ENCODE measurements around the gene DACT2. TPM values are rescaled to one million over a fixed set of nuclear protein-coding genes. Genes with fewer than 3 reads are reported as not detected.

Gene DACT2
- total RNA-seq, 2 donors from 2014 or later = 16.6 to 39.9 TPM

DNA sequence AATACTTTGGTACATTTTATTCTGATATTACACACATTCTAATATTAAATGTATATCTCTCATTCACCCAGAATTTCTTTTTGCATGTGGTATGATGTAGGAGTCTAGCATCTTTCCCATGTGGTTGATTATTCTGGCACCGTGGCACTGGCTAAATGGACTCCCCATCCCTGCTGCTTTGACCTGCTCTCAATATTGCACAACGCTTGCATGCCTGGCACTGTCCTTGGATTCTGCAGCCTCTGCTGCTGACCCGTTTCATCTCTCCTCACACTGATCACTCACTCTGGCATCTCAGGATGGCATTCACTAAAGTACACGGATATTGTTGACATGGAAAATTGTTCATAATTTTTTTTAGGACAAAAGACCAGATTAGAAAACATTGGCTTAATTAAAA is 11.5 kb upstream of the DACT2 start:
- H3K9ac ChIP-seq (ENCODE audit: extremely low read depth, low read length, poor library complexity, severe bottlenecking) = no peak overlapping the region
- DNase-seq = peak; percentile 39
- no peaks in the 10 kb centered on the region for H3K9me3 Mint-ChIP-seq
- H3K27me3 Mint-ChIP-seq (ENCODE audit: insufficient read depth) = peaks cover 61% of the 10 kb centered on the region
- peaks cover 10% of the 10 kb centered on the region for H3K4me1 ChIP-seq (ENCODE audit: control insufficient read depth, insufficient read depth, low read length)
- no peaks in the 10 kb centered on the region for H3K36me3 Mint-ChIP-seq (ENCODE audit: low read depth)
- TF ChIP-seq, protein P1, sequence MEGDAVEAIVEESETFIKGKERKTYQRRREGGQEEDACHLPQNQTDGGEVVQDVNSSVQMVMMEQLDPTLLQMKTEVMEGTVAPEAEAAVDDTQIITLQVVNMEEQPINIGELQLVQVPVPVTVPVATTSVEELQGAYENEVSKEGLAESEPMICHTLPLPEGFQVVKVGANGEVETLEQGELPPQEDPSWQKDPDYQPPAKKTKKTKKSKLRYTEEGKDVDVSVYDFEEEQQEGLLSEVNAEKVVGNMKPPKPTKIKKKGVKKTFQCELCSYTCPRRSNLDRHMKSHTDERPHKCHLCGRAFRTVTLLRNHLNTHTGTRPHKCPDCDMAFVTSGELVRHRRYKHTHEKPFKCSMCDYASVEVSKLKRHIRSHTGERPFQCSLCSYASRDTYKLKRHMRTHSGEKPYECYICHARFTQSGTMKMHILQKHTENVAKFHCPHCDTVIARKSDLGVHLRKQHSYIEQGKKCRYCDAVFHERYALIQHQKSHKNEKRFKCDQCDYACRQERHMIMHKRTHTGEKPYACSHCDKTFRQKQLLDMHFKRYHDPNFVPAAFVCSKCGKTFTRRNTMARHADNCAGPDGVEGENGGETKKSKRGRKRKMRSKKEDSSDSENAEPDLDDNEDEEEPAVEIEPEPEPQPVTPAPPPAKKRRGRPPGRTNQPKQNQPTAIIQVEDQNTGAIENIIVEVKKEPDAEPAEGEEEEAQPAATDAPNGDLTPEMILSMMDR (conservative IDR thresholded peaks at IDR 0.05) = no peak
- 93% methylated on average over 3 to 4 of the region's 4 CpGs for WGBS, 2 experiments (ENCODE audit: insufficient coverage in 1 of 2, insufficient read length in 1 of 2)
- H3K36me3 ChIP-seq (ENCODE audit: control insufficient read depth, insufficient read depth, low read length) = no peaks in the 10 kb centered on the region
- H3K9me3 ChIP-seq (ENCODE audit: control insufficient read depth, low read length) = no peaks in the 10 kb centered on the region
- no peak overlapping the region for H3K27ac Mint-ChIP-seq
- H3K4me3 ChIP-seq (ENCODE audit: low read length) = no peak overlapping the region
- H3K27me3 ChIP-seq (ENCODE audit: control insufficient read depth, insufficient read depth, low read length, poor library complexity, severe bottlenecking) = no peaks in the 10 kb centered on the region
- peaks cover 55% of the 10 kb centered on the region for H3K4me1 Mint-ChIP-seq
- H3K4me3 Mint-ChIP-seq = no peak overlapping the region
- H3K27ac ChIP-seq (ENCODE audit: low read depth, low read length) = no peak overlapping the region

DNA sequence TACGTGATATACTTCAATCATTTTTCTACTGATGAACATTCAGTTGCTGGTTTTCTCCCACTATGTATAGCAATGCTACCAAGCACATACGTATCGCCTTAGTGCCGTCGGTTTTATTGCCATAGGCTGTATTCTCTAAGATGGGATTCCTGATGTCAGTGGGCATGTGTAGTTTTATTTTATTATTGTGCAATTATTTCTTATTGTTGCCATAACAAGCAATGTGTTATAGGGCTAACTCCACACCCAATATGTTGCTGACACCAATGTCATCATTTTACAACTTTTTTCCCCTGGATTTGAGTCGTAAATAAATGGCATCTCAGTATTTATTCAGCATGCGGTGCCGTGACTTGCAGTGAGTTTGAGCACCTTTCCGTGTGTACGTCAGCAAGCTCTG is 10.8 kb upstream of the DACT2 start:
- H3K4me3 ChIP-seq (ENCODE audit: low read length) = no peak overlapping the region
- H3K9me3 ChIP-seq (ENCODE audit: control insufficient read depth, low read length) = no peaks in the 10 kb centered on the region
- 97% methylated on average over 5 to 10 of the region's 10 CpGs for WGBS, 2 experiments (ENCODE audit: insufficient coverage in 1 of 2, insufficient read length in 1 of 2)
- peak; percentile 9 for DNase-seq
- H3K36me3 ChIP-seq (ENCODE audit: control insufficient read depth, insufficient read depth, low read length) = no peaks in the 10 kb centered on the region
- H3K27me3 ChIP-seq (ENCODE audit: control insufficient read depth, insufficient read depth, low read length, poor library complexity, severe bottlenecking) = no peaks in the 10 kb centered on the region
- H3K36me3 Mint-ChIP-seq (ENCODE audit: low read depth) = no peaks in the 10 kb centered on the region
- peaks cover 12% of the 10 kb centered on the region for H3K4me1 ChIP-seq (ENCODE audit: control insufficient read depth, insufficient read depth, low read length)
- no peak overlapping the region for H3K9ac ChIP-seq (ENCODE audit: extremely low read depth, low read length, poor library complexity, severe bottlenecking)
- H3K4me1 Mint-ChIP-seq = peaks cover 61% of the 10 kb centered on the region
- H3K9me3 Mint-ChIP-seq = no peaks in the 10 kb centered on the region
- H3K4me3 Mint-ChIP-seq = no peak overlapping the region
- H3K27ac ChIP-seq (ENCODE audit: low read depth, low read length) = no peak overlapping the region
- peaks cover 58% of the 10 kb centered on the region for H3K27me3 Mint-ChIP-seq (ENCODE audit: insufficient read depth)
- no peak overlapping the region for H3K27ac Mint-ChIP-seq
- TF ChIP-seq, protein P1 (conservative IDR thresholded peaks at IDR 0.05) = no peak

DNA sequence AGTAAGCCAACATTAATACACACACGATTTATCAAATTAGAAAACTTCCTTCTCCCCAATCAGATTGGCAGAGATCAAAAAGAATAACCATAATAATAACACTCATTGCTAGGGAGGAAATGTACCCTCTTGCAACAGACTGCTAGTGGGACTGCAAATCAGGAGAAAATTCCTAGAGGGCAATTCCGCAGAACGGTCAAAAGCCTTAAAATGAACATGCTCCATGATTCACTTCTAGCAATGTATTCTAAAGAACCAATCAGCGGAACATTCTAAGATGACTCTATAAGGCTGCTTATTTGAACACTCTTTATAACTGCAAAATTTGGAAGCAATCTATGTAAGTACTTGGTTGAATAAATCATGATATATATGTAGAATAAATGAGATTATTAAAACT is 8.5 kb upstream of the DACT2 start:
- H3K27ac ChIP-seq (ENCODE audit: low read depth, low read length) = no peak overlapping the region
- peaks cover 12% of the 10 kb centered on the region for H3K4me1 ChIP-seq (ENCODE audit: control insufficient read depth, insufficient read depth, low read length)
- H3K27ac Mint-ChIP-seq = no peak overlapping the region
- H3K4me1 Mint-ChIP-seq = peaks cover 60% of the 10 kb centered on the region
- H3K36me3 Mint-ChIP-seq (ENCODE audit: low read depth) = no peaks in the 10 kb centered on the region
- no peaks in the 10 kb centered on the region for H3K36me3 ChIP-seq (ENCODE audit: control insufficient read depth, insufficient read depth, low read length)
- H3K4me3 Mint-ChIP-seq = no peak overlapping the region
- H3K27me3 Mint-ChIP-seq (ENCODE audit: insufficient read depth) = peaks cover 45% of the 10 kb centered on the region
- no peaks in the 10 kb centered on the region for H3K9me3 Mint-ChIP-seq
- H3K27me3 ChIP-seq (ENCODE audit: control insufficient read depth, insufficient read depth, low read length, poor library complexity, severe bottlenecking) = no peaks in the 10 kb centered on the region
- H3K9ac ChIP-seq (ENCODE audit: extremely low read depth, low read length, poor library complexity, severe bottlenecking) = no peak overlapping the region
- no peak overlapping the region for H3K4me3 ChIP-seq (ENCODE audit: low read length)
- 87 to 90% methylated on average over 3 to 4 of the region's 4 CpGs for WGBS, 2 experiments (ENCODE audit: insufficient coverage in 1 of 2, insufficient read length in 1 of 2)
- DNase-seq = no peak
- TF ChIP-seq, protein P1 (conservative IDR thresholded peaks at IDR 0.05) = no peak
- no peaks in the 10 kb centered on the region for H3K9me3 ChIP-seq (ENCODE audit: control insufficient read depth, low read length)

Data from endodermal cell (in vitro differentiated cells).